Activated CD4-positive, alpha-beta T cell treated with anti-CD3 and anti-CD28 coated beads, Interleukin-2, amount 50 U/mL, for 16 hours (primary cell): ENCODE data around the gene WDR18.
"Not testable (repeated sequence)": the region's sequence is repeated elsewhere in the genome, so short reads cannot be mapped to it uniquely, and the experiment has no call there.

Source experiments
- DNase-seq: peaks from one replicate; pipeline ENCODE4 v3.0.0-alpha.2; 2020

WDR18 gene

DNA sequence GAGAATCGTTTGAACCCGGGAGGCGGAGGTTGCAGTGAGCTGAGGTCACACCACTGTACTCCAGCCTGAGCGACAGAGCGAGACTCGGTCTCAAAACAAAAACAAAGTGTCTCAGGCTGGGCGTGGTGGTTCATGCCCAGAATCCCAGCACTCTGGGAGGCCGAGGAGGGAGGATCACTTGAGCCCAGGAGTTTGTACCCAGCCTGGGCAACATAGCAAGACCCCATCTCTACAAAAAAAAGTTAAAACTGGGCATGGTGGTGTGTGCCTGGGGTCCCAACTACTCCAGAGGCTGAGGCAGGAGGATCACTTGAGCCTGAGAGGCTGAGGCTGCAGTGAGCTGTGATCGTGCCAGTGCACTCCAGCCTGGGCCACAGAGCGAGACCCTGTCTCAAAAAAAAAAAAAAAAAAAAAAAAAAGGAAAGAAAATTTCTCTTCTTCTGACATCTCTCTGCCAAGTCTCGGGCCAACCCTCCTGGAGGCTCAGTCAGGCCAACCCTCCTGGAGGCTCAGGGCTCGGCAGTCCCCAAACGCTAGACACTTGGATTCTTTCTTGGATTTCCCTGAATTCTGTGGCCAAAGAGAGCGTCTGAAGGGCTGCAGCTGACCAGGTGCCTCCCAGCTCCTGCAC is 32.0 kb upstream of the WDR18 start:
- no peak for DNase-seq

DNA sequence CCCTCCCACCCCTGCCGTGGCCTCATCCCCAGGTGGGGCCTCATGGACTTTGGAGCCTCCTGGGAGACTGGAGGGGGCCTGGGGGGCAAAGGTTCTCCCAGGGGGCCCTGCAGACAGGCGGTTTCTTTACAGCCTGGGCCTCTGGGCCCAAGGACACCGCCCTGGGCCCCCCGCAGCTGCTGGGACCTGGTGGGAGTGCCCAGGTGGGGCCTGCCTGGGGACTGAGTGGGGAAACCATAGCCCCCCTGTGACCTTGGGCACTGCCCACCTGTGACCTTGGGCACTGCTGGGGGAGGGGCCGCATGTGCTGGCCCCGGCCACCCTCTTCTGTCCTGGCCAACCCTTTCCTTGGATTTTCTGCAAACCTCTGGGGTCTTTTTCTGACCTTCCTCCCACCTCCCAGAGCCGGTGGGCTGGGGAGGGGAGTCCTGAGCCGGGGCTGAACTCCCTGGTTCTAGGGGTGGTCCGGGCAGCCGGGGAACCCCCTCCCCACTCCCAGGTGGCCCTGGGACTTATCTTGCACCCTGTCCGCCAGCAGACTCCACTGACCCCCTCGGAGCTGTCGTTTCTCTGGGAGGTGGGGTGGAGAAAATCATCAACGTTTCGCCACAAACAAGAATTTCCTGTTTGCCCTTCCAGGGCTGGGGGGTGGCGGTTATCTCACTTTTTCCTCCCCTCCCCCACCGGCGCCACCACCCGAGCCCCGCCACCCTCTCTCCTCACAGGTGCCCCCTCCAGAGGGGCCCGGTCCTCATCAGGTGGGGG is 31.3 kb upstream of the WDR18 start:
- DNase-seq, result no peak

DNA sequence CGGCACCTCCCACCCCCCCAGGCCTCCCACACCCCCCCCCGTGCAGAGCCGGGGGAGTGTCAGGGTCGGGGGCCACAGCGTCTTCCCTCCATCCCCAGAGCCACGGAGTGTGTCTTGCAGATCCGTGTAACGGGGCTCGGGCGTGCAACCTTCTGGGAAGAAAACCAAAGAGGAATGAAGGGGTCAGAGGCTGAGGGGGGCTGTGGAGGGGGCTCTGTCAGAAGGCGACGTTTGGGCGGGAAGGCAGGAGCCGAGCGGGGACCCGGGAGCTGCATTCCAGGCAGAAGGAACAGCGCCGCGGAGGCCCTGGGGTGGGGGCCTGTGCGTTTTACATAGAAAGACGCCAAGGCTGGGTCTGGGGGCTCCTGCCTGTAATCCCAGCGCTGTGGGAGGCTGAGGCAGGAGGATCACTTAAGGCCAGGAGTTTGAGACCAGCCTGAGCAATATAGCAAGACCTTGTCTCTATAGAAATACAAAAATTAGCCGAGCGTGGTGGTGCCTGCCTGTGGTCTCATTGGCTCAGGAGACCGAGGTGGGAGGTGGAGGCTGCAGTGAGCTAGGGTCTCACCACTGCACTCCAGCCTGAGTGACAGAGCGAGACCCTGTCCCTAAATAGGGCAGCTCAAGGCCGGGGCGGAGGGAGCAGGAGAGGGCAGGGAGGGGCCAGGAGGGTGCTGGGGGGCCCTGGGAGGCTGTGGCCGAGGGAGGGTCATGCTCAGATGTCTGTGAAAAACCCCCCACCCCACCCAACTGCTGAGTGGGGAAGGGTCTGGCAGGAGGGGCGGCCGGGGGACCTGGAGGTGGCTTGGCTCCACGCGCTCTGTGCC is 30.5 kb upstream of the WDR18 start:
- no peak for DNase-seq

DNA sequence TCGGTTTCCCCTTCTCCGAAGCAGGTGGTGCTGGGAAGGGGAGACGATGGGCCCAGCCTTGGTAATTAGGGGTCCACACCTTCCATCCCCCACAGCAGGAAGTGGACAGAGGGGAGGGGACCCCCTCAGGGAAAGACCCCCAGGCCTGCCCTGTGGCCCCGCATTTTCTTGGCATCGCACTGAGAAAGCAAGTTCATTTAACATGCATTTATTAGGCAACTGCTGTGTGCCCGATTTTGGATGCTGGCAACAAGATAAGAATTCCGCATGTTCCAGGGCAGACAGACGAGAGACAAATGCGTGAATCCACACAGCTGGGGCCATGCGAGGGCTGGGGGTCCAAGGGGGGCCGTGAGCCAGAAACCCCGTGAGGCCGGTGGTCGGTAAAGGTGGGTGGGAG is 29.9 kb upstream of the WDR18 start:
- DNase-seq, result no peak

DNA sequence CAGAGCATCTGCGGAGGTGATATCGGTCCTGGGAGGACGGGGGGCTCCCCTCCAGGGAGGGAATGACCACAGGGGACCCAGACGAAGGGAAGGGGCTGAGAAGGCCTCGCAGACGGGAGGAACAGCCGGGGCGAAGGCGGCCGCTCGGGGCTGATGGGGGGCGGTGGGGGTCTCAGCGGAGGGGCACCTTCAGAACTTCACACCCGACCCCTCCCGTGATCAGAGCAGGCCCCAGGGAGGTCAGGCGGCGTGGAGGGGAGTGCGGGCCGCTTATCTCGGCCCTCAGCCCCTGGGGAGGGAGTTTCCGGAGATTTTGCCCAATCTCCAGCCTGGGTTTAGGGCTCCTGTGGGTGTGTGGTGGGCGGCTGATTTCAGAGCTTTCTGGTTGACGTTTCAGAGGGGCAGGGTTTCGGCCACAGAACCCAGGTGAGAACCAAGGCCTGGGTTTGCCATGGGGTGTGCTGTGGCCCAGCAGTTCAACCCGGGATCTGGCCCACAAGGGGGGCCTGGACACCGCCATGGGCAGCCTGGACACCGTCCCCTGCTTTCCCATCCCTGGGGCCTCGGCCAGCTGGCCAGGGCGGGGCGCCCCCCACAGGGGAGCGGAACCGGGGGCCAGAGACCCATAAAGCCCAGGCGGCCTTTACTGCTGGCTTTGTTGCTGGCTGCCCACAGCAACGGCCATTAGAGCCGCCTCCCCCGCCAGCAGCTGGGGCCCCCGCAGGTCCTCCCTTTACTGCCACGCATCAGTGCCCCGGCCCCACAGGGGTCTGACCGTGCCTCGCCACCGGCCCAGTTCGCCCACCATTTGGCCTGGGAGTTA is 29.3 kb upstream of the WDR18 start:
- DNase-seq, result no peak

DNA sequence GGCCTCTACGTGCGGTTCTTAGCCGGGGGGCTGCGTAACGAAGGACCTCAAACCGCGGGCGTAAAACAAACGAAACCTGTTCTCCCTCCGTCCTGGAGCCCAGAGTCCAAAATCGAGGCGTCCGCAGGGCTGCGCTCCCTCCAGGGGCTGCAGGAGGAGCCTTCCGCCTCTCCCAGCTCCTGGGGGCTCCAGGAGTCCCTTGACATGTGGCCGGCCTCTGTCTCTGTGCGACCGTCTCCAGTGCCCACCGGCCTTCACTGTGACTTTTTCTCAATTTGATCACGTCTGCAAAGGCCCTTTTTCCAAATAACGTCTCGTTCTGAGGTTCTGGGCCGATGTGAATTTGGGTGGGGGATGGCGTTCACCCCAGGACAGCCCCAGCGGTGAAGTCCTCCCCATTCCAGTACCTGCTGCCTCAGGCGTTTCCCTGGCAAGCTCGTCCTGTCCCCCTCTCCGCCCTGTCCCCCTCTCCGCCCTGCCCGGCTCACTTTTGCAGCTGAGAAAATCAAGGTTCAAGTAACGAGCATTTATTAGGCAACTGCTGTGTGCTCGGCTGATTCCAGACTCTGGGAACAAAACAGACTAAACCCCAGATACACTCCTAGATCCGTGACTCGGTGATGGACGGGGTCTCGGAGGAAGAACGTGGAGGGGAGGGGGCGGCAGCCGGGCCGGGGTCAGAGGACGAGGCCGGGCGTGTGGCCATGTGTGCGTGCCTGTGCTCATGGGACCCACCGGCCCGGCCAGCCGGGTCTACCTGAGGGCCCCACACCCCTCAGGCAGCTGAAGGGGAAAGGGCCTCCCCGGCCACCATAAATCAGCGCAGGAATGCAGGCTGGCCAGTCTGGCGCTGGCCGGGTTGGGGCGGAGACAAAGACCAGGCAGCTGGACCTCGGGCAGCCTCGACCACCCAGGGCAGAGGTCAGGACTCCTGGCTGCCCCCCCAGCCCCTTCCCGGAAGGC is 28.1 kb upstream of the WDR18 start:
- no peak for DNase-seq

DNA sequence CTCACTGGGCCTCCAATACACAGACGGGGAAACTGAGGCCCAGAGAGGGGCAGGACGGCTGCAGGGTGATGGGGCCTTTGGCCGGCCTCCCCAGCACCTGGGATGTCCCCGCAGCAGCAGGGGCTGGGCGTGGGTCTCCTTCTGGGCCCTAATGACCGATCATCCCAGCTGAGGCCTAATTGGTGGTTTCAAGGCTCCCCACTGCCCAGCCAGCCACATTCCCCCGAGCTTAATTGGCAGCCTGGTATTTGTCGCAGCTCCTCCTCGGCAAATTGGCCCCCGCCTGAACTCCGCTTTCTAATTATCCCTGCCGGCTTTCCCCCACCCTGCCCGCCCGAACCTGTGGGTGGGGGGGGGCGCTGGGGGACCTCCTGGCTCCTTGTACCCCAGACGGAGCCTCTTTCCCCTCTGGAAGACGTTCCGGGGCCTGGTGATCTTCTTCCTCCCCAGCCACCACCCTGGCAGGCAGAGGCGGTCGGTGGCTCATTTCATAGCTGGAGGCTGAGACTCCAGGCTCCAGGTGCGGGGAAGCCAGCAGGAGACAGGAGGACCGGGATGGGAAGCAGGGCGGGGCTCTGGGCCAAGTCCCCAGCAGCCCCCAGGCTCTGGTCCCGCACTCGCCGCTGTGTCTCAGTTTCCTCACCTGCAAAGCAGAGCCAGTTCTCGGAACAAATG is 27.2 kb upstream of the WDR18 start:
- no peak for DNase-seq

DNA sequence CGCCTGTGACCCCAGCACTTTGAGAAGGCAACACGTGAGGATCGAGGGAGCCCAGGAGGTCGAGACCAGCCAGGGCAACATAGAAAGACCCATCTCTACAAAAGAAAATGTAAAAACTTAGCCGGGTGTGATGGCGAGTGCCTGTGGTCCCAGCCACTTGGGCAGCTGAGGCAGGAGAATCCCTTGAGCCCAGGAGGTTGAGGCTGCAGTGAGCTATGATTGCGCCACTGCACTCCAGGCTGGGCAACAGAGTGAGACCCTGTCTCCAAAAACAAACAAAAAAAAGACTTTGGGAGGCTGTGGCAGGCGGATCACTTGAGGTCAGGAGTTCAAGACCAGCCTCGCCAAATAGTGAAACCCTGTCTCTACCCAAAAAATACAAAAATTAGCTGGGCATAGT is 26.6 kb upstream of the WDR18 start:
- DNase-seq, result not testable (repeated sequence)

DNA sequence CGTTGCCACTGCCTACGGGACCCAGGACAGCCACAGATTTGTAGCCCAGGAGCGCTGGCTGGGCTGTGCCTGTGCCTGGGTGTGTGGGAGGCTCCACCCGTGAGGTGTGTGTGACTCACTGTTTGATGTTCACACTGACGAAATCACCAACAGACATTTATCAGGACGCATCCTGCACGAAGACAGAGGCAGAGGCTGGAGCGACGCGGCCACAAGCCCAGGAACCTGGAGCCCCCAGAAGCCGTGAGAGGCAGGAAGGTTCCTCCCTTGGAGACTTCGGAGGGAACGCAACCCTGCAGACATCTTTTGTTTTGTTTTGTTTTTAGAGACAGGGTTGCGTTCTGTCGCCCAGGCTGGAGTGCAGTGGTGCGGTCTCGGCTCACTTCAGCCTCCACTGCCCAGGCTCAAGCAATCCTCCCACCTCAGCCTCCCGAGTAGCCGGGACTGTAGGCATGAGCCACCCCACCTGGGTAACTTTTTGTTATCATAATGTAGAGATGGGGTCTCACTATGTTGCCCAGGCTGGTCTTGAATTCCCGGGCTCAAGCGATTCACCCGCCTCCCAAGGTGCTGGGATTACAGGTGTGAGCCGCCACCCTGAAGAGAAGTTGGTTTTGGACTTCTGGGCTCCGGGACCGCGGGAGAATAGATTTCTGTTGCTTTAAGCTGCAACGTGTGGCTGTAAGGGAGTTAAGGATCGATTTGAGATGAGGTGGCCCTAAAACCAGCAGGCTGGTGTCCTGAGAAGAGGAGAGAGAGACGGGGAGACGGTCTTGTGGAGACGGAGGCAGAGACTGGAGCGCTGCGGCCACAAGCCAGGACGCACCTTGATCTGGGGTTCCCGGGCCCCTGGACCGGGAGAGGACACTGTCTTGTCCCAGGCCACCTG is 24.9 kb upstream of the WDR18 start:
- peak; percentile 21 for DNase-seq

DNA sequence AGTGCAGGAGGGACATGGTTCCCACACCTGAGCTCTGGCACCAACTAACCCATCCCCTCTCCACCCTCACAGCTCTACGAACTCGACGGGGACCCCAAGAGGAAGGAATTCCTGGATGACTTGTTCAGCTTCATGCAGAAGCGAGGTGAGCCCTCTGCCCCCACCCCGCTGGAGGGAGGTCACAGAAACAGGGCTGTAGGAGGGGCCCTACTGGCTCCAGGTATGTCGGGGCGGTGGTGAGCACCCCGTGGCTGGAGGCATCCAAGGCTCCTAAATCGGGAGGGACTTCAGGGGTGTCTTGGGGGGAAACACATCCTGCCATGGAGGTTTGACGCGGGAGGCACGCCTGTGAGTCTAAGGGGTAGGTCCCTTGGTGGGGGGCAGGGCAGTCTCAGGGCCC is 24.1 kb upstream of the WDR18 start:
- no peak for DNase-seq

DNA sequence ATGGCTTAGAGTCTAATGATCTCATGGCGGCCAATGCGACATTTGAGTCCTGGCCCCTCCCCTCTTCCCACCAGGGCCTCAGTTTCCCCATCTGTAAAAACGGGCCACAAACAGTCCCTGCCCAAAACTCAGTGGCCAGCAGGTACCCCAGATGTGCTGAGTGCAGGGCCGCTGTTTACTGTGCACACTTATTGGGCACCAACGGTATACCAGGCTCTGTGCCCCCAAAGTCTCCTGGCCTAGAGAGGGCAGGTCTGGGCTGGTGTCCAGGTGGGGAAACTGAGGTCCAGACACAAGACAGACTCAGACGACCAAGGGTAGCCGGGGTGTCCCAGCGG is 23.6 kb upstream of the WDR18 start:
- DNase-seq, result no peak

DNA sequence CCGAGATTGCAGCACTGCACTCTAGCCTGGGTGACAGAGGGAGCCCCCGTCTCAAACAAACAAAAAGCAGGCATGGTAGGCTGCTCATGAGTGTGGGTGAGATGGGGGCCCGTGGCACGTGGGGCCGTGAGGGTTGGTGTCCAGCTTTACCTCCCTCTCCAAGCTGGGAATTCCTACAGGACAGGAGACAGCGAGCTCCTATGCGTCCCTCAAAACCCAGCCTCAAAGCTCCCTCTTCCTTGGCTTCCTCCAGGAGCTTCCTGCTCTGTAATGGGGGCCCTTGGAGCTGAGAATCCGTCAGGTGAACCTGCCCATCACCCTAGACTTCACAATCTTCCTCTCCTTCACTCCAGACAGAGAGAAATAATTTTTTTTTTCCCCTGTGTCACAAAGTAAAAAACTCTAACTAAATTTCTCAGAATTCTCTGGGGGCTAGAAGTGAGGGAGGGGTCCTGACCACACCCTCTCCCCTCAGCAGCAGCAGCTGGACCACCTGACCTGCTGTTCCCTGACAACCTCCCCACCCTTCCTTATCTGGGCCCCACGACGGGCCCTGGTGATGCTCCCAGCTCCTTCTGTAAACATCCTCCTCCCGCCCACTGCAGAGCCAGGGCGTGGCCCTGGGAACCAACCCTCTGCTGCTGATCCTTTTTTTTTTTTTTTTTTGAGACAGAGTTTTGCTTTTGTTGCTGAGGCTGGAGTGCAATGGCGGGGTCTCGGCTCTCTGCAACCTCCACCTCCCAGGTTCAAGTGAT is 22.1 kb upstream of the WDR18 start:
- DNase-seq, result no peak

DNA sequence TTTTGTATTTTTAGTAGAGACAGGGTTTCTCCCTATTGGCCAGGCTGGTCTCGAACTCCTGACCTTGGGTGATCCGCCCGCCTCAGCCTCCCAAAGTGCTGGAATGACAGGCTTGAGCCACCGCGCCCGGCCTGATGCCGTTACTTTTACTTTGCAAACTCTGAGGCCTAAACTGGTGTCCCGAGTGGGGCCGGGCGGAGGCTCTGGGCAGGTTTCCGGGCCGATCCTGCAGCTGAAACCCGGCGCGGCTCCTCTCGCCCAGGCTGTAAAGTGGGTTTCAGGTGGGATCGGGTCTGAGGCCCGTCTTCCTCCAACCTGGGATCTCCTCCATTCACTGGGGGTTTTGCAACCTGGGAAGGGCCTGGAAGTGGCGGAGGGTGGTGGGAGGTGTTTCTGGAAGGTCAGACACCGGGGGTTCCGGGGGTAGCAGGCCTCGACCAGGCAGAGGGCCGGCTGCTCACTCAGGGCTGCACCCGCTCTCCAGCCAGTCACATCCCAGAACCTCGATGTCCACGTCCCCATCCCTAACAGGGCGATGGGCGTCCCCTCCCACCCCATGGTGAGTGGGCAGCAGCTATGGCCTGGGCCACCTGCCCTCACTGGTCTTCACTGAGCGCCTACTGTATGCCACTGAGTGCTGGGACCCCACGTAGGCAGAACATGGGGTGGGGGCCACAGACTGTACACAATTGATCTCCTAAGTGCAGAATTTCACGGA is 21.3 kb upstream of the WDR18 start:
- no peak for DNase-seq

DNA sequence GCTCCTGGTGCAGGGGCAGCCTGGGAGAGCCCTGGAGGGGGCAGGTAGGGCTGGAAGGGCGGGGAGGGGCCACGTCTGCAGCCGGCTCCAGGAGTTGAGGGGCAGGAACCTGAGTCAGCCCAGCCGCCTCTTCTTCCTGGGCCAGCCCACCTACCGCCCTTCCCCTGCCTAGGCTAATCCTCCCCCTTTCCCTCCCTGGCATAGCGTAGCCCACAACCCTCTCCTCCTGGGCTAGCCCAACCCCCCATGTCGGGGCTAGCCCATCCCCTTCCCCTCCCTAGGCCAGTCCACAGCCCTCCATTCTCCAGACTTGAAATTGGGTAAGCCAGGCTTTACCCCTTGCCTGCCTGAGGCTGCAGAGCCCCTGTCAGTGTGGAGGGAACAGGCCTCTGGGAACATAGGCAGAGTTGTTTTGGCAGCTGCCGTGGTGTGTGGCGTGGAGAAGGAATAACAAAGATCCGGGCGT is 20.6 kb upstream of the WDR18 start:
- DNase-seq, result no peak

DNA sequence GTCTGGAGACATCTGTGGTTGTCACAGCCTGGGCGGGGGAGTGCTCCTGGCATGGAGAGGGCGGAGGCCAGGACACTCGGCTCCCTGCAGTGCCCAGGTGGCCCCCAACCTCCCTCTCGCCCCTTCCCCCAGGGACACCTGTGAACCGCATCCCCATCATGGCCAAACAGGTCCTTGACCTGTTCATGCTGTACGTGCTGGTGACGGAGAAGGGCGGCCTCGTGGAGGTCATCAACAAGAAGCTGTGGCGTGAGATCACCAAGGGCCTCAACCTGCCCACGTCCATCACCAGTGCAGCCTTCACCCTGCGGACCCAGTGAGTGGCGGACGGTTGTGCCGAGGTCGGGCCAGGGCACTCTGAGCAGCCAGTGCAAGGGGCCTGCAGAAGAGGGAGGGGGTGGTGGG is 20.0 kb upstream of the WDR18 start:
- no peak for DNase-seq

DNA sequence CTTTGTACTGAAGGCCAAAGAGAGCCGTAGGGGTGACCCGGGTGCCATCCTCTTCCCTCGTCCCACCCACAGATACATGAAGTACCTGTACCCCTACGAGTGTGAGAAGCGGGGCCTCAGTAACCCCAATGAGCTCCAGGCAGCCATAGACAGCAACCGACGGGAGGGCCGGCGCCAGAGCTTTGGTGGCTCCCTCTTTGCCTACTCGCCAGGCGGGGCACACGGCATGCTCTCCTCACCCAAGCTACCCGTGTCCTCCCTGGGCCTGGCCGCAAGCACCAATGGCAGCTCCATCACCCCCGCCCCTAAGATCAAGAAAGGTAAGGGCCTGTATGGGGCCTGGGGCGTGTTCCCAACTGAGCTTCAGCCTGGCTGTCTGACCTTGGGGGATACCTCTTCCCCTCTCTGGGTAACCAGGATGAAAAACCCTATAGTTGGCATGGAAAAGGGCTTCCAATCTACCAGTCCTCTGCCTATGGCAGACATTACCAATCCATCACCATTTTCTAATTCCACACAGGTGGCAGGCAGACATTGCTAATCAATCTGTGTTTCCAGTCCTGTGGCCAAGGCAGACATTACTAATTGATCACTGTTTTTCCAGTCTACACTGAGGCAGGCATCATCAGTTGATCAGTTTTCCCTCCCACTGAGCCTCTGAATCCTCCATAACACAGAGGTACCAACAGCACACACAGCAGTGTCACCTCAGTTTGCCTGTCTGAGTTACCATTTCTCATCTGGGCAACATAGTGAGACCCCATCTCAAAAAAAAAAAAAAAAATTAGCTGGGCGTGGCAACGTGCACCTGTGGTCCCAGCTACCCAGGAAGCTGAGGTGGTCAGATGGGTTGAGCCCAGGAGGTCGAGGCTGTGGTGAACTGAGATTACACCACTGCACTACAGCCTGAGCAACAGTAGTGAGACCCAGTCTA is 19.1 kb upstream of the WDR18 start:
- DNase-seq, result no peak

DNA sequence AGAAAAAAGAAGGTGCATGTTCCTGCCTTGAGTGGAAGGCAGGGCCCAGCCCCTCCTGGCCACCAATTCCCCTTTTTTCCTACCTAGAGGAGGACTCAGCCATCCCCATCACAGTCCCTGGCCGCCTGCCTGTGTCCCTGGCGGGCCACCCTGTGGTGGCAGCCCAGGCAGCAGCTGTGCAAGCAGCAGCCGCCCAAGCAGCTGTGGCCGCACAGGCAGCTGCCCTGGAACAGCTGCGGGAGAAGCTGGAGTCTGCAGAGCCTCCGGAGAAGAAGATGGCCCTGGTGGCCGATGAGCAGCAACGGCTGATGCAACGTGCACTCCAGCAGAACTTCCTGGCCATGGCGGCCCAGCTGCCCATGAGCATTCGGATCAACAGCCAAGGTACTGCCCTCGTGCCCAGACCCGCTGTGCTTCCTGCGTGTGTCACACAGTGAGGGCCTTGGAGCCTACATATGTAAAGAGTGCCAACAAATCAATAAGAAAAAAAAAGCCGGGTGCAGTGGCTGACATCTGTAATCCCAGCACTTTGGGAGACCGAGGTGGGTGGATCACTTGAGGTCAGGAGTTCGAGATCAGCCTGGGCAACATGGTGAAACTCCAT is 17.6 kb upstream of the WDR18 start:
- no peak for DNase-seq
